ENCODE measurements around the gene ISCA2.
"Not testable (repeated sequence)": the region's sequence is repeated elsewhere in the genome, so short reads cannot be mapped to it uniquely, and the experiment has no call there.

Gene ISCA2

DNA sequence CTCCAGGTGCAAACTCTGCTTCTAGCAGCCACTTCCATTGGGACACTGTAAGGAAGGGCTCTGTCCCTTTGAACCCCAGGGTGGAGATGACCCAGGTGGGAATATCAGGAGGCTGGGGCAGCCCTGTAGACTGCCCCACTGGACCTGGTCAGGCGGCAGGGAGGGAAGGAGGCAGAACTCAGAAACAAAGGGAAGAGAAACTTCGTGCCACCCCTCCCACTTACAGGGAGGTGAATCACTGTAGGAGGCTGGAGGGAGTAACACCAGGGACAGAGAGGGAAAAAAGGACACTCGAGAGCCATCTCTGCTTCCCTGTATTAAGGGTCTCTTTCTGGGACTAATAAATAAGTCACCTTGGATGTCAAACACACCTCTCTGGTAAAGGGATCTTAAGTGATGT, 37.4 kb downstream of the ISCA2 start:
- DNase-seq = no peak

DNA sequence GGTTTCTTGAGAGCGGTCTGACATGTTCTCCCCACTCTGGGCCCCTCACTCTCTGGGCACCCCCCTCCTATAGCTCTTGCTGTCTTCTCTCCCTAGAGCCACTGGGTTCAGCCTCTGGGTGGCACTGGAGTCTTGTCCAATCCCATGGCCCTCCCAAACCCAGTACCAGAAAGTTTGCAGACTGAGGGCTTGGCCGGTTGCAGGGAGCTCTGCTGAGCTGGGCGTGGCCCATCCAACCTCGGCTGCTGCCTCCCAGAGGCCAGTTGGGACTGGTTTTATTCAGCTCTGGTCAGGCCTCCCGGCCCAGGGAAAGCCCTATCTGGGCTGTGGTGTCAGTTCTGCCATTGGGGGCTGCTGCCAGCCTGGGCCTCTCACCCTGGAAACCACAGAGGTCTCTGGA, 37.9 kb downstream of the ISCA2 start:
- DNase-seq = no peak

DNA sequence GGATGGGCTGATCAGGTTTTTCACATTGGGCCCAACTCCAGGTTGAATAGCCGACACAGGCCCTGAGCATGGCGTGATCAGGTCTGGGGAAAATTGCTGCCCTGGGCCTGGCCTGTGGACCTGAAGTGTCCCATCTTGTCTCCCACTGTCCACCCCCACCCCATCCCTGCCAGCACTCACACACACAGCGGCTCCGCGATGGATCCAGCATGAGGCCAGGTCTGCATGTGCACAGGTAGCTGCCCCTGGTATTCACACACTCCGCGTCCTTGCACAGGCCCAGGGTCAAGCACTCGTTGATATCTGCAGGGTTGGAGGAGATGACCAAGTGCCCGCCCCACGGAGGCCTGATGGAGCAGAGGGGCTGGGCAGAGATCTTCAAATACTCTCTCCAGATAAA, 38.7 kb downstream of the ISCA2 start:
- no peak for DNase-seq

DNA sequence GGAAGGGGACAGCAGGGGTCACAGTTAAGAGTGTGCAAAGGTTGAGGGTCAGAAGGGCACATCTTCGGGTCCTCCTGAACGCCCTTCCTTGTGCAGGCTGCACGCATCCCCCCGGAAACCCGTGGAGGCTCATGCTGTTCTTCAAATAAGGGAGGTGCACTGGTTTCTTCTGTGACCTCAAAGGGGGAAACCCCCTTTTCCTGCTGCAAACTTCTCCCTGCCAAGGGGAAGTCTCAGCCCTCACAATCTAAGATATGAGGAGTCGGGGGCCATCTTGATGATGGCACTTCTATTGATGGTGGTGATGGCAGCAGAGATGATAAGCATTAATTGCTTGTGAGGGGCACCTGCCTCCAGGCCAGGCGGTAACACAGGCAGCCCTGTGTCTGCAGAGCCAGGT, 40.0 kb downstream of the ISCA2 start:
- DNase-seq = no peak

DNA sequence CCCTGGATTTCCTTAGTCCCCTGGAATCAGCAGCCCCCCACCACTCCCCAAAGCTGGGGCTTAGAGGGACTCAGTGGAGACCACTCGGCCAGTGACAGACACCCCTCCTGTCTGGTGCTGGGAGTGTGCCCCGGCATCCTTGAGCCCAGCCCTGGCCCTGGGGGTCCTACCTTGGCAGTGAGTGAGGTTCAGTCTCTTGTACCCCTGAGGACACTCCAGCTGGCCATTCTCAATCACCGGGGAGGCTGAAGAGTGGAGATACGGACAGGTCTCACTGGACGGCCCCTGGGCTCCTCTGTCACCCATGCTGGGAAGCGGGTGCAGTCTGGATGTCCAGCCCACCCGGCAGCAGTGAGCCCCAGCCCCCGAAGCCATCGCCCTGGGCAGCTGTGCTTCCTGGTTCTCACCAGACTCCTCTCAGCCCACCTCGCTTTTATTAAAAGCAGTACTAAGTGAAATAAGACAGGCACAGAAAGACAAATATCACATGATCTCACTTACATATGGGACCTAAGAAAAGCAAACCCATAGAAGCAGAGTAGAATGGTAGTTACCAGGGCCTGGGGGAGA, 42.3 kb downstream of the ISCA2 start:
- DNase-seq = no peak

DNA sequence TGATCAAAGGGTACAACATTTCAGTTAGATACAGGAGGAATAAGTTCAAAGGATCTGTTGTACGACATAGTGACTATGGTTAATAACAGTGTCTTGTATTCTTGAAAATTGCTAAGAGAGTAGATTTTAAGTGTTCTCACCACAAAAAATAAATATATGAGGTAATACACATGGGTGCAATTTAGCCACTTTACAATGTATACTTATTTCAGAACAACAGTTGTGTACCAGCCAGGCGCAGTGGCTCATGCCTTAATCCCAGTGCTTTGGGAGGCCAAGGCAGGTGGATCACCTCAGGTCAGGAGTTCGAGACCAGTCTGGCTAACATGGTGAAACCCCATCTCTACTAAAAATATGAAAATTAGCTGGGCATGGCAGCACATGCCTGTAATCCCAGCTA, 42.8 kb downstream of the ISCA2 start:
- DNase-seq = not testable (repeated sequence)

DNA sequence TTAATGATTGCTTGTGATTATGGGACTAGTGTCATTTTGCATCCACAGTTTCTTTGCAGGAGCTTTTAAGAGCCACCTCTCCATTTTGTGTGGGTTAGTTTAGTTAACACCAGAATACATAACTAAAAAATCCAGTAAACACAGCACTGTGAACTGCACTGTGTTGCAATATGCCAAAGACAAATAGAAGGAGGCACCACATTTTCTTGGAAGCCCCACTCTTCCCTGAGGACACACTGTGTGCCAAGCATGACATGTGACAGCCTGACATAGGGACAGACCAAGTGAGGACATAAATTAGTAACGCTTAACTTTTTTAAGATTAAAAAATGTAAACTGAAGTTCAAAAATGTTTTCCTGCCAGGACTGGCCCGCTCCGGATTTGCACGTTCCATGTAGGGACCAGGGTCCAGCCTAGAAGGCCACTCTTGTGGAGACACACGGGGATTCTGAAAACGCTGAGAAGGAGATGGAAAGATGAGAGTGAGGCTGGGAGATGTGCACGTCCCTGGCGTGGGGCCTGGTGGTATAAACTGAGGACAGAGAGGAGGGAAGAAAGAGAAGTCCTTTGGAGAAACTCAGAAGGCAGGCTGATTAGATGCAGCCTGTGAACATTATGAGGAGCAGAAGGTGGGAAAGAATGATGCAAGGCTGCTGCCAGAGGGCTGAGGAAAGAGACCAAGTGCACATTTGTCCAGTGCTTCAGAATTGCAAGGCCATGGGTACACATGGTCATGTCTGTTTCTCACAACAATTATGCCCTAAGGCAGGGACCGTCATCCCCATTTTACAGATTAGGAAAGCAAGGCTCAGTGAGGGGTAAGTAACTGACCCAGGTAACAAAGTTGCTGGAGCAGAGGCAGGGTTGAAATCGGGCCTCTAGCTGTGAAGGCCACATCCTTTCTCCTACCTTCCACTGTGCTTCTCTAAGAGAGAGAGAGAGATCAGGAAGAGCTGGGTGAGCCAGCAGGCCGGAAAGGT, 45.1 kb downstream of the ISCA2 start:
- DNase-seq = no peak

- no peak for DNase-seq
These were observed 45.9 kb downstream of the ISCA2 start for GRCh38 chr14:74539503-74539902.

DNA sequence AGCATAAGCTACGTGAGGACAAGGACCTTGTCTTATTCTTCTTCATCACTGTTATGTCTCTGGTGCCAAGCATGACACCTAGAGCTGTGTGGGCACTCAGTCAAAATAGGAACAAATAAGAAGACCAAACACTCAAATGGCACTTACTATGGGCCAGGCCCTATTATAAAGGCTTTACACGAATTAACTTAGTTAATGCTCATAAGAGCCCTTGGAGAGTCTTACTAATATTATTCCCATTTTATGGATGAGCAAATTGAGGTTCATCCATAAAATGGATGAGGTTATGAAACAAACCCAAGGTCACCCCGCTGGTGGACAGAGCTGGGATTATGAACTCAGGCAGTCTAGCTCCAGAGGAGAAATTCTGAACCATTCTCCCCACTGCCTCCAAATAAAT, 47.7 kb downstream of the ISCA2 start:
- DNase-seq = no peak

GRCh38 chr14:74542056-74542685, 48.6 kb downstream of the ISCA2 start:
- DNase-seq = no peak

DNA sequence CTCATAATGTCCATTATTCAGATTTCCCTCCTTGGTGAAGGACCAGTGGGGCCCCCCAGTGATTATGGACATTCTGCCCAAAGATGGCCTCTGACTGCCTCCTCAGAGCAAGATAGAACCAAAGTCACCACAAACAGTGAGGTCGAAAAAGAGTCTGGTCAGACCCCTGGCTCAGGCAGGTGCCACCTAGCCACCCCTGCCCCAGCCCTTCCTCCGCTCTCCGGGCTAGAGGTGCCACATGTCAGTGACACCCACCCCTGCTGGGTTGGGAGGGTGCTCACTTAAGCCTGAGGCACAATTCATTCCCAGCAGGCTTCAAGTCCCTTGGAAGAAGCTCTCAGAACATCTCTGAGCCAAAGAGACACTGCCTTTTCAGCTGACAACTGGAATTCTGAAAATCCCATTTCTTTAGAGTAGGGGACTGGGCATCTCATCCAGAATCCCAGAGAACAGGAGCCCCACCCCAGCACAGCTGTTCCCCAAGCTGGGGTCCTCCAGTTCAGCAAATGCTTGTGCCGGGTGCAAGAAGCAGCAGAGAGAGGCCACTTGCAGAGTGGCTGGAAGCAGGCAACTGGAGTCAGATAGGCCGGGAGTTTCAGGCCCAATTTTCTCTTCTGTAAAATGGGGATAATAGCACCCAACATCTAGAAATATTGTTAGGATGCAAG, 50.3 kb downstream of the ISCA2 start:
- DNase-seq = no peak

GRCh38 chr14:74545386-74545785, 51.8 kb downstream of the ISCA2 start:
- no peak for DNase-seq

GRCh38 chr14:74546416-74546815, 52.9 kb downstream of the ISCA2 start:
- no peak for DNase-seq
